ENCODE results near the gene C2.

C2 gene

GRCh38 chr6:31927242-31927862, at the start of gene C2:
TSS of gene C2 (plus strand) at chr6:31927717. CDS start at chr6:31927753, 36 bp downstream.
- in situ Hi-C loops (cut with MboI; ENCODE audit: low sequenced_read_pairs): no loop called here

GRCh38 chr6:31878222-31878621, 49.3 kb upstream of the C2 start:
- in situ Hi-C loops (cut with MboI; ENCODE audit: low sequenced_read_pairs): no loop called here

GRCh38 chr6:31878726-31879125, 48.8 kb upstream of the C2 start, which contains the start of gene SLC44A4:
TSS of gene SLC44A4 (minus strand) at chr6:31878997. CDS start at chr6:31878980, 17 bp downstream.
- in situ Hi-C loops (cut with MboI; ENCODE audit: low sequenced_read_pairs): no loop called here

- in situ Hi-C loops (cut with MboI; ENCODE audit: low sequenced_read_pairs): no loop called here
Measured at GRCh38 chr6:31879143-31879542, 48.4 kb upstream of the C2 start.

- in situ Hi-C loops (cut with MboI; ENCODE audit: low sequenced_read_pairs): no loop called here
Measured at GRCh38 chr6:31879901-31880300, 47.6 kb upstream of the C2 start.

GRCh38 chr6:31880616-31881015, 46.9 kb upstream of the C2 start:
- in situ Hi-C loops (cut with MboI; ENCODE audit: low sequenced_read_pairs): no loop called here

- in situ Hi-C loops (cut with MboI; ENCODE audit: low sequenced_read_pairs): no loop called here
Measured at GRCh38 chr6:31881136-31881859, 46.2 kb upstream of the C2 start.

- in situ Hi-C loops (cut with MboI; ENCODE audit: low sequenced_read_pairs): no loop called here
Measured at GRCh38 chr6:31882344-31882743, 45.2 kb upstream of the C2 start.

- in situ Hi-C loops (cut with MboI; ENCODE audit: low sequenced_read_pairs): no loop called here
Measured at GRCh38 chr6:31883676-31884075, 43.8 kb upstream of the C2 start.

- in situ Hi-C loops (cut with MboI; ENCODE audit: low sequenced_read_pairs): no loop called here
Measured at GRCh38 chr6:31884528-31885035, 42.9 kb upstream of the C2 start.

- in situ Hi-C loops (cut with MboI; ENCODE audit: low sequenced_read_pairs): no loop called here
Measured at GRCh38 chr6:31886541-31886991, 41.0 kb upstream of the C2 start.

- in situ Hi-C loops (cut with MboI; ENCODE audit: low sequenced_read_pairs): no loop called here
Measured at GRCh38 chr6:31887173-31888007, 40.1 kb upstream of the C2 start.

GRCh38 chr6:31888276-31889258, 39.0 kb upstream of the C2 start:
- in situ Hi-C loops (cut with MboI; ENCODE audit: low sequenced_read_pairs): no loop called here

- in situ Hi-C loops (cut with MboI; ENCODE audit: low sequenced_read_pairs): no loop called here
Measured at GRCh38 chr6:31889331-31889972, 38.1 kb upstream of the C2 start.

- in situ Hi-C loops (cut with MboI; ENCODE audit: low sequenced_read_pairs): no loop called here
Measured at GRCh38 chr6:31892821-31893220, 34.7 kb upstream of the C2 start.

GRCh38 chr6:31896493-31896855, 31.0 kb upstream of the C2 start:
- in situ Hi-C loops (cut with MboI; ENCODE audit: low sequenced_read_pairs): no loop called here

- in situ Hi-C loops (cut with MboI; ENCODE audit: low sequenced_read_pairs): no loop called here
Measured at GRCh38 chr6:31896856-31897611, 30.5 kb upstream of the C2 start.

- in situ Hi-C loops (cut with MboI; ENCODE audit: low sequenced_read_pairs): no loop called here
Measured at GRCh38 chr6:31897612-31898382, 29.7 kb upstream of the C2 start, which contains the start of gene EHMT2. TSS of gene EHMT2 (minus strand) at chr6:31897698. CDS start at chr6:31897677, 21 bp downstream.

All from HL-60/S4 treated with phorbol 12-myristate 13-acetate at 8.2 ng/mL for 4 days and 3 days (cell line).